PFSK-1 (cell line): ENCODE data around the gene AKIP1.

Experiments
- POLR2AphosphoS5 ChIP-seq: IDR thresholded peaks from 2 replicates; pipeline ENCODE4 v1.6.1; 2012; ENCODE audit warnings: low read depth, mild to moderate bottlenecking, control low read depth, low read length, moderate library complexity
- SIN3A ChIP-seq: IDR thresholded peaks from 2 replicates; pipeline ENCODE4 v1.6.1; 2012; ENCODE audit warnings: mild to moderate bottlenecking, low read length, moderate library complexity, borderline replicate concordance; ENCODE audit not compliant: insufficient read depth
- TF ChIP-seq, protein P1 (sequence below), 2 experiments: IDR thresholded peaks; 2 replicates each; pipeline versions ENCODE4 v1.6.1 to v1.8.0; 2011 to 2012; ENCODE audit warnings: low read depth in 2 of 2, low read length in 2 of 2, control low read depth in 1 of 2, inconsistent platforms in 1 of 2, mild to moderate bottlenecking in 1 of 2, moderate library complexity in 1 of 2; ENCODE audit not compliant: insufficient read depth in 1 of 2

DNA sequence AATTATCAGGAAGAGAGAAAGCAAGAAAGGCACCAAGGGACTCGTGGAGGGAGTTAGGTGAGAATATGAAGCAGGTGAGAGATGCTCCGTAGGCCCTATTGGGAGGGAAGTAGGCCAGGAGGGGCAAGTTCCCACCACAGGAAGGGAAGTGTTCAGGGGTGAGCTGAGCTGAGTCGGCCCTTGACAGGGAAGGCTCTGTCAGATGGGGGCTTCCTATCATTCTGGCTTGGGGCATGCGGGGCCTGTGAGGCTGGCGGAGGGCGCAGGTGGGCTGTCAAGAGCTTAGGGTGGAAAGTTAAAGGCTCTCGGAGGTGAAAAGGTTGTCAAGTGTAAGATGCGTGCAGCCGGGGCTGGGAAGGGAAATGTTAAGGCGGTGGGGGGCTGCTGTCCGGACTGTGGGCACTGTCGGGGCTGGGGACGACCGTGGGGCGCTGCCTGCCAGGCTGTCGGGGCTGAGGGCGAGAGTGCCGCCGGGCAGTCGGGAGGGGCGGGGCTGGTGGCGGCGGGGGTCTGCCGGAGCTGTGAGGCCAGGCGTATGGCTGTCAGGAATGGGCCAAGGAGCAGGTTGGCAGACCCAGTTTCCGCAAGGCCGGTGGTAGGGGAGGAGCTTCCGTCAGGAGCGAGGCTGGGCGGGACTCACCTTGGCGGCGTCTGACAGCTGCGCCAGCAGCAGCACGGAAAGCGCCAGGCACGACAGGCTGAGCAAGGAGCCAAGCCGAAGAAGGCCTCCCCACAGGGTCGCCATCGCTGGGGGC lies 52.8 kb downstream of the AKIP1 start:
- no peak for TF ChIP-seq POLR2AphosphoS5
- TF ChIP-seq, protein P1, sequence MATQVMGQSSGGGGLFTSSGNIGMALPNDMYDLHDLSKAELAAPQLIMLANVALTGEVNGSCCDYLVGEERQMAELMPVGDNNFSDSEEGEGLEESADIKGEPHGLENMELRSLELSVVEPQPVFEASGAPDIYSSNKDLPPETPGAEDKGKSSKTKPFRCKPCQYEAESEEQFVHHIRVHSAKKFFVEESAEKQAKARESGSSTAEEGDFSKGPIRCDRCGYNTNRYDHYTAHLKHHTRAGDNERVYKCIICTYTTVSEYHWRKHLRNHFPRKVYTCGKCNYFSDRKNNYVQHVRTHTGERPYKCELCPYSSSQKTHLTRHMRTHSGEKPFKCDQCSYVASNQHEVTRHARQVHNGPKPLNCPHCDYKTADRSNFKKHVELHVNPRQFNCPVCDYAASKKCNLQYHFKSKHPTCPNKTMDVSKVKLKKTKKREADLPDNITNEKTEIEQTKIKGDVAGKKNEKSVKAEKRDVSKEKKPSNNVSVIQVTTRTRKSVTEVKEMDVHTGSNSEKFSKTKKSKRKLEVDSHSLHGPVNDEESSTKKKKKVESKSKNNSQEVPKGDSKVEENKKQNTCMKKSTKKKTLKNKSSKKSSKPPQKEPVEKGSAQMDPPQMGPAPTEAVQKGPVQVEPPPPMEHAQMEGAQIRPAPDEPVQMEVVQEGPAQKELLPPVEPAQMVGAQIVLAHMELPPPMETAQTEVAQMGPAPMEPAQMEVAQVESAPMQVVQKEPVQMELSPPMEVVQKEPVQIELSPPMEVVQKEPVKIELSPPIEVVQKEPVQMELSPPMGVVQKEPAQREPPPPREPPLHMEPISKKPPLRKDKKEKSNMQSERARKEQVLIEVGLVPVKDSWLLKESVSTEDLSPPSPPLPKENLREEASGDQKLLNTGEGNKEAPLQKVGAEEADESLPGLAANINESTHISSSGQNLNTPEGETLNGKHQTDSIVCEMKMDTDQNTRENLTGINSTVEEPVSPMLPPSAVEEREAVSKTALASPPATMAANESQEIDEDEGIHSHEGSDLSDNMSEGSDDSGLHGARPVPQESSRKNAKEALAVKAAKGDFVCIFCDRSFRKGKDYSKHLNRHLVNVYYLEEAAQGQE (IDR thresholded peaks at IDR 0.05; ENCODE audit: insufficient read depth in 1 of 2, low read depth in 2 of 2, low read length in 2 of 2) = no peak
- no peak; the same call in 1 of the 2 replicates for TF ChIP-seq SIN3A
